ENCODE results near the gene ARID4A. TPM values are rescaled to one million over a fixed set of nuclear protein-coding genes. Genes with fewer than 3 reads are reported as not detected.

ARID4A gene
- total and polyA plus RNA-seq, 2 of the 13 experiments (the other 11 are each of a cell fraction or from before 2014, with no cell fraction given) = 7.2 to 9.7 TPM

DNA sequence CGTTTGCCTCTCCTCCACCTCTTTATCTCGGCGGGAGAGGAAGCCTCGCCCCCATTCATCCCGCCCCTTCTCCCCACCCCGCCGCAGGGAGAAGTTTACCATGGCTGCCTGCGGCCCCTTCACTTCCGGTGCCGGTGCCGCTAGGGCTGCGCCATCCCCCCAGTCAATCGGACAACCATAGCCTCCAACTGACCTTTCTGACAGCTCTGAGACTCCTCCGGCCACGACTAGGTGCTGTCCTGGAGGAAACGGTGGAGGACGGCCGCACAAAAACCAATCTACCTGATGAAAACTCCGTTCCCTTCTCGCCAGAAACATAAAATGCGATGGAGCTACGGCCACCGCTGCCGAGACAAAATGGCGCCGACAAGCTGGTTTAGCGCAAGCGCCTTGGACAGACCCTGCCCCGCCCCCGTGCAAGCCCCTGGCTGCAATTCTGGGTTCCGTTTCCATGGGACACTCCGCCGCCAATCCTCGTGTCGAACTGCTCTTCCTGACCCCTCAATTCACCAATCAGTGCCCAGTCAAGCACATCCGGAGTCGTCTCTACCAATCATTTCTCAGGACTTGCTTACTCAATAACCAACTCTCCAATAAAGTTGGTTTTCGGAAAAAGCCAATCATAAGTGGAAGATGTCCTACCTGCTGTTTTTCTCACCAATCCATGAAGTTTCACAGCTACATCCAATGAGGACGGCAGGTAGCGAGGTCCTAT lies 436 bp upstream of the ARID4A start (continued):
- TF ChIP-seq GPN1 (CRISPR knock-in tag; IDR thresholded peaks at IDR 0.05; ENCODE audit: borderline replicate concordance) (no peak), ARNT2 (CRISPR knock-in tag; IDR thresholded peaks at IDR 0.05; ENCODE audit: low read depth) (no peak), NRL (CRISPR knock-in tag; IDR thresholded peaks at IDR 0.05; ENCODE audit: borderline replicate concordance) (peak; percentile 86; the same call in 1 of the 2 replicates), ARHGAP35 (CRISPR knock-in tag; IDR thresholded peaks at IDR 0.05; ENCODE audit: borderline replicate concordance) (0 out of 2 replicates have a peak, but pooled peaks have one; percentile 4), ZBTB7A (CRISPR knock-in tag; IDR thresholded peaks at IDR 0.05) (peak; percentile 58; the same call in 1 of the 2 replicates), ZFP36L2 (CRISPR knock-in tag; IDR thresholded peaks at IDR 0.05) (no peak), NFKBIZ (CRISPR knock-in tag; IDR thresholded peaks at IDR 0.05) (0 out of 2 replicates have a peak, but pooled peaks have one; percentile 38), PAX8 (CRISPR knock-in tag; IDR thresholded peaks at IDR 0.05; ENCODE audit: borderline replicate concordance) (0 out of 2 replicates have a peak, but pooled peaks have one; percentile 69), NFIB (CRISPR knock-in tag; IDR thresholded peaks at IDR 0.05; ENCODE audit: borderline replicate concordance) (no peak), MXI1 (IDR thresholded peaks at IDR 0.05; ENCODE audit: borderline replicate concordance, low read depth, low read length) (peak; percentile 70; the same call in 2 of the 3 replicates), ARNTL (CRISPR knock-in tag; IDR thresholded peaks at IDR 0.05) (peak; percentile 63), SAP130 (CRISPR knock-in tag; IDR thresholded peaks at IDR 0.05; ENCODE audit: low read depth) (peak; percentile 75; the same call in 1 of the 2 replicates), POLR2AphosphoS5 (IDR thresholded peaks at IDR 0.05; ENCODE audit: low read depth, low read length) (peak; percentile 85), ATF7 (IDR thresholded peaks at IDR 0.05) (peak; percentile 73), ATF7 (CRISPR knock-in tag; IDR thresholded peaks at IDR 0.05) (peak; percentile 64; the same call in 1 of the 2 replicates), POLR2A (IDR thresholded peaks at IDR 0.05; ENCODE audit: insufficient read depth in 1 of 2, low read depth in 2 of 2, low read length in 2 of 2) (peak; percentile 70 to 79; a peak in 3 of 4 replicates), TSC22D2 (CRISPR knock-in tag; IDR thresholded peaks at IDR 0.05; ENCODE audit: borderline replicate concordance) (0 out of 2 replicates have a peak, but pooled peaks have one; percentile 33)
- TF ChIP-seq, protein P1, sequence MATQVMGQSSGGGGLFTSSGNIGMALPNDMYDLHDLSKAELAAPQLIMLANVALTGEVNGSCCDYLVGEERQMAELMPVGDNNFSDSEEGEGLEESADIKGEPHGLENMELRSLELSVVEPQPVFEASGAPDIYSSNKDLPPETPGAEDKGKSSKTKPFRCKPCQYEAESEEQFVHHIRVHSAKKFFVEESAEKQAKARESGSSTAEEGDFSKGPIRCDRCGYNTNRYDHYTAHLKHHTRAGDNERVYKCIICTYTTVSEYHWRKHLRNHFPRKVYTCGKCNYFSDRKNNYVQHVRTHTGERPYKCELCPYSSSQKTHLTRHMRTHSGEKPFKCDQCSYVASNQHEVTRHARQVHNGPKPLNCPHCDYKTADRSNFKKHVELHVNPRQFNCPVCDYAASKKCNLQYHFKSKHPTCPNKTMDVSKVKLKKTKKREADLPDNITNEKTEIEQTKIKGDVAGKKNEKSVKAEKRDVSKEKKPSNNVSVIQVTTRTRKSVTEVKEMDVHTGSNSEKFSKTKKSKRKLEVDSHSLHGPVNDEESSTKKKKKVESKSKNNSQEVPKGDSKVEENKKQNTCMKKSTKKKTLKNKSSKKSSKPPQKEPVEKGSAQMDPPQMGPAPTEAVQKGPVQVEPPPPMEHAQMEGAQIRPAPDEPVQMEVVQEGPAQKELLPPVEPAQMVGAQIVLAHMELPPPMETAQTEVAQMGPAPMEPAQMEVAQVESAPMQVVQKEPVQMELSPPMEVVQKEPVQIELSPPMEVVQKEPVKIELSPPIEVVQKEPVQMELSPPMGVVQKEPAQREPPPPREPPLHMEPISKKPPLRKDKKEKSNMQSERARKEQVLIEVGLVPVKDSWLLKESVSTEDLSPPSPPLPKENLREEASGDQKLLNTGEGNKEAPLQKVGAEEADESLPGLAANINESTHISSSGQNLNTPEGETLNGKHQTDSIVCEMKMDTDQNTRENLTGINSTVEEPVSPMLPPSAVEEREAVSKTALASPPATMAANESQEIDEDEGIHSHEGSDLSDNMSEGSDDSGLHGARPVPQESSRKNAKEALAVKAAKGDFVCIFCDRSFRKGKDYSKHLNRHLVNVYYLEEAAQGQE (IDR thresholded peaks at IDR 0.05; ENCODE audit: borderline replicate concordance in 1 of 2, low read depth in 1 of 2, low read length in 2 of 2) = peak in 1 of 2 experiments; percentile 21; a peak in 1 of 4 replicates
- TF ChIP-seq, protein P2, sequence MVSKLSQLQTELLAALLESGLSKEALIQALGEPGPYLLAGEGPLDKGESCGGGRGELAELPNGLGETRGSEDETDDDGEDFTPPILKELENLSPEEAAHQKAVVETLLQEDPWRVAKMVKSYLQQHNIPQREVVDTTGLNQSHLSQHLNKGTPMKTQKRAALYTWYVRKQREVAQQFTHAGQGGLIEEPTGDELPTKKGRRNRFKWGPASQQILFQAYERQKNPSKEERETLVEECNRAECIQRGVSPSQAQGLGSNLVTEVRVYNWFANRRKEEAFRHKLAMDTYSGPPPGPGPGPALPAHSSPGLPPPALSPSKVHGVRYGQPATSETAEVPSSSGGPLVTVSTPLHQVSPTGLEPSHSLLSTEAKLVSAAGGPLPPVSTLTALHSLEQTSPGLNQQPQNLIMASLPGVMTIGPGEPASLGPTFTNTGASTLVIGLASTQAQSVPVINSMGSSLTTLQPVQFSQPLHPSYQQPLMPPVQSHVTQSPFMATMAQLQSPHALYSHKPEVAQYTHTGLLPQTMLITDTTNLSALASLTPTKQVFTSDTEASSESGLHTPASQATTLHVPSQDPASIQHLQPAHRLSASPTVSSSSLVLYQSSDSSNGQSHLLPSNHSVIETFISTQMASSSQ (IDR thresholded peaks at IDR 0.05; ENCODE audit: low read depth) = 0 out of 2 replicates have a peak, but pooled peaks have one; percentile 27
- TF ChIP-seq, protein P2 (CRISPR knock-in tag; IDR thresholded peaks at IDR 0.05; ENCODE audit: borderline replicate concordance) = no peak; the same call in 1 of the 2 replicates
- TF ChIP-seq, protein P3, sequence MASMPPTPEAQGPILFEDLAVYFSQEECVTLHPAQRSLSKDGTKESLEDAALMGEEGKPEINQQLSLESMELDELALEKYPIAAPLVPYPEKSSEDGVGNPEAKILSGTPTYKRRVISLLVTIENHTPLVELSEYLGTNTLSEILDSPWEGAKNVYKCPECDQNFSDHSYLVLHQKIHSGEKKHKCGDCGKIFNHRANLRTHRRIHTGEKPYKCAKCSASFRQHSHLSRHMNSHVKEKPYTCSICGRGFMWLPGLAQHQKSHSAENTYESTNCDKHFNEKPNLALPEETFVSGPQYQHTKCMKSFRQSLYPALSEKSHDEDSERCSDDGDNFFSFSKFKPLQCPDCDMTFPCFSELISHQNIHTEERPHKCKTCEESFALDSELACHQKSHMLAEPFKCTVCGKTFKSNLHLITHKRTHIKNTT (CRISPR knock-in tag; IDR thresholded peaks at IDR 0.05) = no peak

All from HepG2 (cell line).